SK-N-SH (cell line): Measurements from ENCODE around the gene KIZ.

ENCODE experiments used
- CTCF ChIP-seq: fragments of 200-600 bp; sonication (generic); IDR thresholded peaks from 2 replicates; pipeline ENCODE4 v1.6.1; 2017; ENCODE audit warnings: antibody characterized with exemption, mild to moderate bottlenecking, moderate library complexity
- ELF1 ChIP-seq: IDR thresholded peaks from 2 replicates; pipeline ENCODE4 v1.4.0; 2012
- FOXM1 ChIP-seq: IDR thresholded peaks from 2 replicates; pipeline ENCODE4 v1.4.0; 2012; ENCODE audit warnings: low read depth, mild to moderate bottlenecking
- MAX ChIP-seq: IDR thresholded peaks from 2 replicates; pipeline ENCODE4 v1.4.0; 2012; ENCODE audit warnings: low read depth
- MEF2A ChIP-seq: IDR thresholded peaks from 2 replicates; pipeline ENCODE4 v1.4.0; 2012; ENCODE audit warnings: low read depth, borderline replicate concordance
- POLR2AphosphoS5 ChIP-seq: IDR thresholded peaks from 2 replicates; pipeline ENCODE4 v1.6.1; 2012; ENCODE audit warnings: low read depth, low read length
- RAD21 ChIP-seq: IDR thresholded peaks from 2 replicates; pipeline ENCODE4 v1.6.1; 2012; ENCODE audit warnings: mild to moderate bottlenecking, low read length
- TAF1 ChIP-seq: IDR thresholded peaks from 2 replicates; pipeline ENCODE4 v1.6.1; 2012; ENCODE audit warnings: low read depth, mild to moderate bottlenecking, low read length, moderate library complexity, borderline replicate concordance
- TCF12 ChIP-seq: IDR thresholded peaks from 2 replicates; pipeline ENCODE4 v1.4.0; 2012
- ZBTB33 ChIP-seq: IDR thresholded peaks from 2 replicates; pipeline ENCODE4 v1.4.0; 2012; ENCODE audit warnings: low read depth, borderline replicate concordance

GRCh38 chr20:21082584-21082983 is 43.3 kb upstream of the KIZ start:
- TF ChIP-seq FOXM1 (no peak), TAF1 (no peak), CTCF (no peak), MEF2A (no peak), ELF1 (no peak), TCF12 (no peak), POLR2AphosphoS5 (no peak), RAD21 (no peak), MAX (no peak), ZBTB33 (no peak)
